Activated CD8-positive, alpha-beta memory T cell treated with anti-CD3 and anti-CD28 coated beads, Interleukin-2, amount 50 U/mL, for 1 hour (primary cell): ENCODE measurements around the gene LAYN.

Source experiments
- DNase-seq: peaks from one replicate; pipeline ENCODE4 v3.0.0-alpha.2; 2020; ENCODE audit errors: extremely low read depth

The LAYN gene

GRCh38 chr11:111531136-111531535 lies 9.4 kb upstream of the LAYN start:
- no peak for DNase-seq

DNA sequence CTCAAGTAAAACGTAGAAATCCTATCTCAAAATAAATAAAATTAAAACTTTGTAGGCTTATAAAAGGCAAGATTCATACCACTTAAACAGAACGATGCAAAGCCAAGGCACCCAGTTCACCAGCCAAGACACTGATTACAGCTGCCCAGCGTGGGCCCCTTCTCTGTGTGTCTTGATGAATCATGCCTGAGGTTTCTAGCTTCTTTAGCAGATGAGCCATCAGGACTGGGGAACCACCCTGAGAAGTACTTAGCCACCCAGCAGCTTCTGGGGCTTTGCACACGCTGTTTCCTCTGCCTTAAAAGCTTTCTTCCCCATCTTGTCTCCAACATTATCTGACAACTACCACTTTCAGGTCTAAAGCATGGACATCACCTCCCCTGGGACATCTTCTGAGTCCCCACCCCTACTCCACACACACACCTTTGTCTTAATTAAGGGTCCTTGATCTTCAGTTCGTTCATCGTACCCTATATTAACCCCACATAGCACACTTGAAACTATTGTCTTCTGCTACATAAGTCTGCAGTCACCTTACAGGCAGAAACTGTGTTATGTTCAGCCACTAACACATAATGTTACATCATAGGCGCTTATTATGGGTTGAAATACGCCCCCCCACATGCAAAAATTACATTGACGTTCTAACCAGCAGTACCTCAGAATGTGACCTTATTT lies 8.7 kb upstream of the LAYN start:
- DNase-seq = no peak

DNA sequence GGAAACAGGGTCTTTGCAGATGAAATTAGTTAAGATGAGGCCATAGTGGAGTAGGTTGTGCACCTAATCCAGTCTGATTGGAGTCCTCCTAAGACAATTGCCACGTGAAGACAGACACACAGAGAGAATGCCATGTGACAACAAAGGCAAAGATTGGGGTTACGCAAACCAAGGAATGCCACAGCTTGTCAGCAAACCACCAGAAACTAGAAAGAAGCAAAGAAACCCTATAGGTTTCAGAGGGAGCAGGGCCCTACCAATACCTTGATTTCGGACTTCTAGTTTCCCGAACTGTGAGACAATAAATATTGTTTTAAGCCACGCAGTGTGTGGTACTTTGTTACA lies 8.2 kb upstream of the LAYN start:
- DNase-seq = no peak

DNA sequence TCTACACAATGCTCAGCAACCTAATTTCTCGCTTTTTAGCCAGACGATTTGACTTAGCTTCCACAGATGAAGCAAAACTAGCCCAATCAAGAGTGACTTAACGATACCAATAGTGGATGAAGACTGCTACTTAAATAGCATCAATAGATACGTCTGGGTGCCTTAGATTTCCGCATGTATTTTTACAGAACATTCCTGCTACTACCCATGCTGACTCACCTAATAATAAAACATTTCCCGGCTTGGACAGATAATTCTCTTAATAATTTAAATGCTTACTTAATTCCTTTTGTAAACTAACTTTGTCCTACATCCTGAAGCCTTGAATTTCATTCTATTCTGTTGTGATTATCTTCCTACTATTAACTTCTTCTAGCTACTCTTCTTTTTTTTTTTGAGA lies 5.2 kb upstream of the LAYN start:
- no peak for DNase-seq

DNA sequence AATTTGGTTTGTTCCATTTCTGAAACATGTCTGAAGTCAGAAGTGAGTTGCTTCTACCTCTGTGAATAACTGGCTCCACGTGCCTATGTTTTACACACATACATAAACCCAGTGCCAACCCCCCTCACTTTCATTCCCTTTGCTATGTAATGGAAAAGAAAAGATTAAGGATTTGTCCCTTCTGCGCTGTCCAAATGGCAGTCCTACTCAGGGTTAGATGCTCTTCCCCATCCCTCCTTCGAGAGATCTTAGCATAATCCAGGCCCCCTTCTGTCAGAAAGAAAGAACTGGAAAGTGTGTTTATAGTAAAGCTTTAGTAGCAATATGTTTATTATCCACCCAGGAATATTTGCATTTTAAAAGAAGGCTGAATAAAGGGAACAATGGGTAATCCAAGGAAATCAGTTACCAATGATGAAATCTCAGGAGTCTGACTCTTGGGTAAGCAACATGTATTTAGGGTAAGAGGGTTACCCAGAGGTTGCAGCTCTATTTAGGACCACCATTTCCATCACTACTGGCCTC lies 3.1 kb upstream of the LAYN start:
- DNase-seq = no peak

GRCh38 chr11:111538407-111539114 lies 2.0 kb upstream of the LAYN start:
- DNase-seq = no peak

GRCh38 chr11:111539426-111540113 lies 950 bp upstream of the LAYN start:
- no peak for DNase-seq

GRCh38 chr11:111540937-111541253 lies 375 bp downstream of the LAYN start:
- no peak for DNase-seq

GRCh38 chr11:111541254-111542061 lies 938 bp downstream of the LAYN start:
- no peak for DNase-seq

DNA sequence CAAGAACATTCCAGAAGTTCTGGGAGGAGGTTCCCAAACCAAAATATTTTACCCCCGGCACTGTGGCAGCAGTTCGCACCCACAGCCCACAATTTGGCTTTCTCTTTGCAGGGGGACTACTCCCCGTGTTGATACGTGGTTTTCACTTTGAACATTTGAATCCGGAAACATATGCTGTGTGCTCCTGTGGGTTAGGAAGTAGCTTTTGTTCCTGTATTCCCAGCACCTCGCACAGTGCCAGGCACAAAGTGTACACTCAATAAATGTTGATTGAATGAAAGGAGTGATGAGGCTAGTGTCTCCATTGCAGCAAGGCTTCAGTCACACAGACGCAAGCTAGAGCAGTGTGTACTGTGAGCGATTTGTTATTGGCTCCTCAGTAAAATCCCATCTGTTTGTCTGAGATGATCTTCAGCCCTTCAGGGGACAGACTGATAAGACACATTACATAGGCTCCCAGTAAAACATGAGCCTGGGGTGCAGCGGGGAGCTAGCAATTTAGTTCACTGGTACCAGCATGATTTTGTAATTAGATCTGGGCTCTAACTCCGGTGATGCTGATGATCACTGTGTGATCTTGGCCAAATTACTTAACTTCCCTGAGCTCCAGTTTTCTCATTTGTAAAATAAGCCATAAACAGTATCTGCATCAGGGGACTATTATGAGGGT lies 2.2 kb downstream of the LAYN start:
- no peak for DNase-seq

DNA sequence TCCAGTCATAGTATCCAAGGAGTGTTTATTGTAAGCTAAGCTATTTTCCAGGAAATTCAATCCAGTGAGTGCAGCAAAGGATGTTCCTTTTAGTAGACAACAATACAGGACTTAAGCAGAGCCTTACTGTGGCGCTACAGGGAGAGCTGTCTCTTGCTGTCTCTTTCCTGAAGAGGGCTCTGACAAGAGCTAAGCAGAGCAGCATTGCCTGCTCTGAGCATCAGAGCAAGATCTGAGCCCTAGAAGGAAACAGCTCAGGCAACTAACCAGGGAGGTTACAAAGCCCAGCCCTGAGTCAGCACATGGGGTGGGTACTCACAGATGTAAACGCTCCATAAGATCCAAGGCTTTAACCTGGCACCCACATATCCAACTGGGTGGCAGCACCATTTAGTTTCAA lies 8.0 kb downstream of the LAYN start:
- DNase-seq = no peak

GRCh38 chr11:111549196-111549868 lies 8.8 kb downstream of the LAYN start:
- no peak for DNase-seq

DNA sequence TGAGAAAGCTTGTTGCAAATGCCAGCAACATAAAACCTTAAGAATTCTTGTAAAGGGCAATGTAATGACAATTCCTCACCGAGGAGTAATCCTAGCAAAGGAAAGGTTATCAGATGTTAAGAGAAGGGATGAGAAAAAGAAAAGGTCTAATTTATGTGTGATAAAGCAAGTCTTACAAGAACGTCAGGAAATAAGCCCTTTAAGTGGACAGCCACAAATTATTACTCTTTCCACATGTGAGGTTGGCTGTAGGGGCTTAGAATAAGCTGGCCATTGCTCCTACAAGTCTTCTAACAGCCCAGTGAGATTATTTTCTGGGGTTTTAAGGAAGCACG lies 9.3 kb downstream of the LAYN start:
- DNase-seq = no peak

DNA sequence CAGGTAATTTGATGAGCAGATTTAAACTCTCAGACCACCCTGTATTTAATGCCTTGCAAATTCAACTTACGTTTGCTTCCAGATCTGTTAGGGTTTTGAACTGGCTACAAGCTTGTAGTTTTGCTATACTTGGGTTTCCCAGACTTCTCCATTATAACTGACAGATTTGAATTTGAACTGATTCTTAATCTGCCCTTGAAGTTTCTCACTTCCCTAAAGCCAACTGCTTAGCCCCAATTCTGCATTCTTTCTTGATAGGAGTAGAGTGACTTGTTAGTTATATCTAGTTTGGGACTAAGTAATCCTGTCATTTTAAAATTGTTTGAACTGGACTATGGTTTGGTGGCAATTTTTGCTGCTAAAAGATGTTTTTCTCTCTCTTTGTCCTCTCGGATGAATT lies 9.7 kb downstream of the LAYN start:
- no peak for DNase-seq

- DNase-seq = no peak
Measured at GRCh38 chr11:111554532-111554931, 14.0 kb downstream of the LAYN start.

- no peak for DNase-seq
Measured at GRCh38 chr11:111555255-111555654, 14.7 kb downstream of the LAYN start.

GRCh38 chr11:111557425-111558111 lies 17.0 kb downstream of the LAYN start:
- no peak for DNase-seq

DNA sequence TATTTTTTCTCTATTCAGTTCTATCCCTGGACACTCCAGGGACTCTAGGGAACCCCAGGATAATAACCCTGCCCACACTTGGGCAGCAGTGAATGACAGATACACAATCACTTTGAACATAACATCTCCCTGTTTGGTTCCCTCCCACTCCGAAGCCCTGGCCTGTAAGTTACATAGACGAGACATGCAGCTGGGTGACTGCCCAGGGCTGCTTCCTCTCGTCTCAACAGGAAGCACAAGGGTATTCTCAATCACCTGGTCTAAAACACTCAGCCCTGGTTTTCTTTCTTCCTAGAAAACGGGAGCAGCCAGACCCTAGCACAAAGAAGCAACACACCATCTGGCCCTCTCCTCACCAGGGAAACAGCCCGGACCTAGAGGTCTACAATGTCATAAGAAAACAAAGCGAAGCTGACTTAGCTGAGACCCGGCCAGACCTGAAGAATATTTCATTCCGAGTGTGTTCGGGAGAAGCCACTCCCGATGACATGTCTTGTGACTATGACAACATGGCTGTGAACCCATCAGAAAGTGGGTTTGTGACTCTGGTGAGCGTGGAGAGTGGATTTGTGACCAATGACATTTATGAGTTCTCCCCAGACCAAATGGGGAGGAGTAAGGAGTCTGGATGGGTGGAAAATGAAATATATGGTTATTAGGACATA lies 19.4 kb downstream of the LAYN start:
- DNase-seq = no peak

GRCh38 chr11:111560800-111561199 lies 20.3 kb downstream of the LAYN start:
- no peak for DNase-seq

DNA sequence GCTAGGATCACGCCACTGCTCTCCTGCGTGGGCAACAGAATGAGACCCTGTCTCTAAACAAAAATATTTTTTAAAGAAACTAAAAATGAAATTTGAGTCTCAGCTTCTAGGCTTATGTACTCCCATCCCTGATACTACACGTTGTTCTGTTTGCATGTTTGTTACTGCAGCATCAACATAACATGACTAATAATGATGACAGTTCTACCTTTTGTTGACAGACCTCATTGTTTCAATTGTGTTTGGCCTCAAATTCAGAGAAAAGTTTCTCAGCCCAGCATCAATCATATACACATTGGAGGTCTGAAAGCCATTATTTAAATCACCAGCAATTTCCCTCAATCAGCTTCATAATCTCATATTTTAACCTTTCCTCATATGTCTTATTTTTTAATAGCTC lies 20.8 kb downstream of the LAYN start:
- no peak for DNase-seq
